ENCODE data around the gene RPH3AL. TPM values are rescaled to one million over a fixed set of nuclear protein-coding genes. Genes with fewer than 3 reads are reported as not detected.
"Not testable (repeated sequence)": the region's sequence is repeated elsewhere in the genome, so short reads cannot be mapped to it uniquely, and the experiment has no call there.

Gene RPH3AL
- total RNA-seq, 1 experiment from 2014 or later, result 3.9 TPM

DNA sequence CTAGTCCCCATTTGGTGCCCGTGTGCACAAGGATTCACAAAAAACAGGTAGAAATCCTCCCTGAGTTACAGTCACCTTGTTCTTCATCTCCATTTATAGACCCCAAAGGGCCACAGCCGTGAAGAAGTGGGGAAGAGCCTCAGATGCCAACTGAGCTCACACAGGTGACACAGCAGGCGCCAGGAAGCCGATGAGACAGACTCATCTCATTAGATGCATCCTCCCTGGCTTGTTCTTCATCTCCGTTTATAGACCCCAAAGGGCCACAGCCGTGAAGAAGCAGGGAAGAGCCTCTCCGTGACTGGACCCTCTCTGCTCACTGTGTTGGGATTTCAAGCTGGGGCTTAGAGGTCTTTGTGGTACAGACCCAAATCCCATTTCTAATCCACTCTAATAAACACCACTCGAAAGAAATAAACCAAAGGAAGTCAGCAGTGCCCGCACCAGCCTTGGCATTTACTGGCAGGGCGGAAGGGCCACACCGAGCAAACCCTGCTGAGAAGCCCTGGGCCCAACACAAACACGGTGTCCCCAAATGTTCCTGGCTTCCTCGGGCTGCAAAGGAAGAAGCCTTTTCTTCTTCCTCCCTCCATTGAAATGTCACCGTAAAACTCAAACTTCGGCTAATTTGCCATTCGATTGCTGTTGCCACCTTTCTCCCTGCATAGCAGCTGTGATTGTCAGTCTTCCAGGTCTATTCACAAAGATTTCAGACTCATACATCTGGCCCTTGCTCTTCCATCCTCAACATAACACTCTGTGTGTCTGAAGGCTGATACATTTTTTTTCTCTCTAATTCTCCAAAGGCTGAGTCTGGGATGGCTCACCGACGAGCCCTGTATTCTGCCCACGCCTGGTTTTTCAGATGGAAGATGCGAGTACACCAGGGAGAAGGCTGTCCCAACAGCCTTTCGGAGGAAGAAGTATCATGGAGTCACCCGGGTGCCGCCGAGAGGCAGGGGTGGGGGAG is 126.2 kb downstream of the RPH3AL start:
- DNase-seq (ENCODE audit: low spot score), result no peak

- no peak for DNase-seq (ENCODE audit: low spot score)
Measured at GRCh38 chr17:225551-225950, 127.1 kb downstream of the RPH3AL start.

GRCh38 chr17:224576-224975 is 128.0 kb downstream of the RPH3AL start:
- not testable (repeated sequence) for DNase-seq (ENCODE audit: low spot score)

- DNase-seq (ENCODE audit: low spot score), result no peak
Measured at GRCh38 chr17:223723-224471, 128.7 kb downstream of the RPH3AL start.

GRCh38 chr17:222172-222571 is 130.4 kb downstream of the RPH3AL start:
- DNase-seq (ENCODE audit: low spot score), result no peak

- DNase-seq (ENCODE audit: low spot score), result no peak
Measured at GRCh38 chr17:219696-220095, 132.9 kb downstream of the RPH3AL start.

GRCh38 chr17:218432-219110 is 134.0 kb downstream of the RPH3AL start:
- DNase-seq (ENCODE audit: low spot score), result no peak

DNA sequence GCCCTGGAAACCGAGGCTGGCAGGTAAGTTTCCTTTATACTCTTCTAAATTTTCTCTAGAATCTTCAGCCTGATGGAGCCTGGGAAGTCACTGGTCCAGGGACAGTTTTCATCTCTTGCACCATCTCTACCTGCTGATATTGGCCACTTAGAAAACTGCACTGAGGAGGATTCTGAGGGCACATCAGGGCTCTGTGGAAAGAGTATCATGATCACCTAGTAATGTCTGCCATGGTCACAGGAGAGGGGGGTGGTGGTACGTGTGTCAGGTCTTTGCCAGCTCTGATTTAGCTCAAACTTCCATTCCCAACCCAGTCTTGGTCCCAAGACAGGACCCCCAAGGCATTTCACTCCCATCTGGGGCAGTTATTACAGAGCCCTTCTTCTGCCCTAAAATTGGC is 136.0 kb downstream of the RPH3AL start:
- no peak for DNase-seq (ENCODE audit: low spot score)

- not testable (repeated sequence) for DNase-seq (ENCODE audit: low spot score)
Measured at GRCh38 chr17:215563-216478, 136.8 kb downstream of the RPH3AL start.

DNA sequence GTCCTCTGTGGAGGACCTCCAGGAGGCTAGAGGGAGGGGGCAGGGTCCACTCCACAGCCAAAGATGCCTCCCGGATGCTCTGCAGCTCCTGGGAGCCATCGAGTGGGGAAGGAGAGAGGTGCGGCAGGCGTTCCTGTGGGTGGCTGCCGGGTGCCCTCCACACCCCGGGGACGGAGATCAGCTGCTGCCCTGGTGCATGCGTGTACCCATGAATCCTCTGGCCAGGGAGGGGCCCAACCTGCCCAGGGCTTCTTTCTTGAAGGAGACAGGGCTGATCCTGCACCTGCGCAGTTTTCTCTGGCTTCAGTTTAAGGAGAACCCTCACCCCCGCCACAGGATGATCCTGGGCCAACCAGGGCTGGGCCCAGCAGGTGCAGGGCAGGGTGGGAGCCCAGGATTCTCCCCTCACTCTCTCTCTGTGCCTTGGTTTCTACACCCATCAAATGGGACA is 137.7 kb downstream of the RPH3AL start:
- no peak for DNase-seq (ENCODE audit: low spot score)

DNA sequence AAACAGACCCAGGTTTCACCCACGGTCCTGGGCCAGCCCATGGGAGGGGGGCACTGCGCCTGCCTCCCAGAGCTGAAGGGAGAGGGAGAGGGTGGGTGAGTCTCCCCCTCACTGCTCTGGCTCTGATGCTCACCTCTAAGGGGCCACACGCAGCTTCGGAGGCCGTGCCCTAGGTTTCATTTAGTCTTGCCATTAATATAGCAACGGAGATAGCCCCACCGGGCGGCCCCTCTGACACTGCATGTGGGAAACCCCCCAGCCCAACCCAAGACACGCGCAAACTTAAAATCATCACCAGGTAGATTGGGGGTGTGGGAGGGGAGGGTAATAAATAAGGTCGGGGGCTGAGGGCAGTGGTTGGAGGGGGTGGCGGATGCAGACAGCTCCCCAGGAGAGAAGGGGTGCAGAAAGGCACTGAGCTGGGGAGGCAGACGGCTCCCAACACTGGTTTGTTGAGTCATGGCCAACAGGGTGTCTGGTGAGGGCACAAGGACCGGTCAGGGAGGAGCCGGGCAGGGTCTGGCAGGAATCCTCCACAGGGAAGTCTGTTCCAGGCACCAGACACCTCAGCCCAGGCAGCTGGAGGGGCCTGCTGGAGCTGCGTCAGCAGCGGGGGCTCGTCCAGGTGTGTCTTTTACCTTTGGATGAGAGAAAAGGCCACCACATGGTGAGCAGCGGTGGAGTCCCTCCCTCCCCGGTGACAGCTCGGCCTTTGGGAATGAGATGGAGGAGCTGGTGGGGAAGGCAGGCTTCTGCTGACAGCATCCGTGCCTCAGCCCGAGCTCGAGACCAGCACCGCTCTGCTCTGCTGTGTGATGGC is 139.1 kb downstream of the RPH3AL start:
- no peak for DNase-seq (ENCODE audit: low spot score)

GRCh38 chr17:210402-210801 is 142.2 kb downstream of the RPH3AL start:
- DNase-seq (ENCODE audit: low spot score), result no peak

DNA sequence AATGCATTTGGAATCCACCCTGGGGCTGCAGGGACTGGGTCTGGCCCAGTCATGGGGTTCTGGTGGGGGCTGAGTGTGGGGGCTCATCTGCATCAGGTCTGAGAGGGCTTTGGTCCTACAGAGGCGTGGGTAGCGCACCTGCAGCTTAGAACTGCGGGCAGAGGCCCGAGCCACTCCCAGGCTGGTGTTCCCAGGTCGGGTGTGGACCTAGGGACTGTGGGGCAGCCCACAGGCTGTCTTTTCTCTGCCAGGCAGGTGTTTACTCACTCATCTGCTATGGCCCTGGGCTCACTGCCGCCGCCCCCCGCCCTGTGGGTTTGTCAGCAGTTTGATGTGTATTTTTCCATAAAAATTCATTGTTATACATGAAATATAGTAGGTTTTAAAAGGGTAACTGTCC is 144.2 kb downstream of the RPH3AL start:
- no peak for DNase-seq (ENCODE audit: low spot score)

DNA sequence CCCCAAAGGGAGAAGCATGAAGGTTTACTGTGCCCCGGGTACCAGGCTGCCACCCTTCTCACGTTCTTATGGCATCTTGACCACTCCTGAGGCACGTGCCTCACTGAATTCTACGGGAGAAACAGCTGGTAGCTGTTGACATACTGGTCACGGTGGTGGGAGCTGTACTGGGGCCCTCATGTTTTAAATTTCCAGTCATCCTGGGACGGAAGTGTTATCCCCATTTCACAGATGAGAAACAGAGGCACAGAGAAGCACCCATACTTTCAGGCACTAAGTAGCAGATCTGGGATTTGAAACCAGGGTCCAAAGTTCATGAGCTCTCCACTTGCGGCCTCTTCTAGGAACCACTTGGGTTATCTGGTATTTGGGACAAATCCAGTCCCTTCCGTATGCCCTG is 144.8 kb downstream of the RPH3AL start:
- no peak for DNase-seq (ENCODE audit: low spot score)

DNA sequence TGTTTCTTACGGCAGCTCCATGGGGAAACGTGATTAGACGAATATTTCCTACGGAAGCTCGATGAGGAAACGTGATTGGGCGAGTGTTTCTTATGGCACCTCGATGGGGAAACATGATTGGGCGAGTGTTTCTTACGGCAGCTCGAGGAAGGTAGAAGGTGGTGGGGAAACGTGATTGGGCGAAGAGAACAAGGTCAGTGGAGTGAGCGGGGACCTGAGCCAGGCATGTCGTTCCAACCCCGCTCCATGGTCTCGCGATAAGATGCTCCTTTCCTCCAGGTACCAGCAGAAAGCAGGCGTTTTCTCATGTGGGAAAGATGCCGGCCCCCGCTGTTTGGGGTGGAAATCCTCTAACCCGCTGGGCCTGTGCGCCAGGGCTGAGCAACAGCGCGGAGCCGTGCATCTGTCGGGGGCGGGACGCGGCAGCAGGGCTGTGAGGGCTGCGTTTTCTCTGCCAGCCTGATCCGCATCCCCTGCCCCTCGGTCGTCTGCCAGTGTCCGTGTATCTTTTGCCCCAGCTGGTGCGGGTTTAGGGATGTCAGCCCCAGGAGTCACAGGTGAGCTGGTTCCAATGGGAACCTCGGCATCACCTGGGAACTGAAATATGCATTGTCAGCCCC is 145.6 kb downstream of the RPH3AL start:
- no peak for DNase-seq (ENCODE audit: low spot score)

DNA sequence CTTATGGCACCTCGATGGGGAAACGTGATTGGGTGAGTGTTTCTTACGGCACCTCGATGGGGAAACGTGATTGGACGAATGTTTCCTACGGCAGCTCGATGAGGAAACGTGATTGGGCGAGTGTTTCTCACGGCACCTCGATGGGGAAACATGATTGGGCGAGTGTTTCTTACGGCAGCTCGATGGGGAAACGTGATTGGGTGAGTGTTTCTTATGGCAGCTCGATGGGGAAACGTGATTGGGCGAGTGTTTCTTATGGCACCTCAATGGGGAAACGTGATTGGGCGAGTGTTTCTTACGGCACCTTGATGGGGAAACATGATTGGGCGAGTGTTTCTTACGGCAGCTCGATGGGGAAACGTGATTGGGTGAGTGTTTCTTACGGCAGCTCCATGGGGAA is 146.1 kb downstream of the RPH3AL start:
- not testable (repeated sequence) for DNase-seq (ENCODE audit: low spot score)

DNA sequence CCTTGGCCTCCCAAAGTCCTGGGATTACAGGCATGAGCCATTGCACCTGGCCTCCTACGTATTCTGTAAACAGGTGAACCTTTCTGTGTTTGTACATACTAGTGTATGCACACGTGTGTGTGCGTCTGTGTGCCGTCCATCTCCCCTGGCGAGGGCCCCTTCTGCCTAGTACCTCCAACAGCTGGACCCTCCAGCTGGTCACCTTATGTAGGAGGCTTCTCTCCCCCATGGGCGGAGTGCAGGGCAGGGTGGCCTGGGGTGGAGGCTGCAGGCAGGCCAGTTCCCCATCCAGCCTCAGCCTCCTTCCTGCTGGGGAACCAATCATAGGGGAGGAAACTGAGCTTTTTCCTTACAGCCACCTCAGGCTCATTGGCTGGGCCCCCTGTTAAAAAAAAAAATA is 146.8 kb downstream of the RPH3AL start:
- no peak for DNase-seq (ENCODE audit: low spot score)

- no peak for DNase-seq (ENCODE audit: low spot score)
Measured at GRCh38 chr17:205148-205669, 147.4 kb downstream of the RPH3AL start.

DNA sequence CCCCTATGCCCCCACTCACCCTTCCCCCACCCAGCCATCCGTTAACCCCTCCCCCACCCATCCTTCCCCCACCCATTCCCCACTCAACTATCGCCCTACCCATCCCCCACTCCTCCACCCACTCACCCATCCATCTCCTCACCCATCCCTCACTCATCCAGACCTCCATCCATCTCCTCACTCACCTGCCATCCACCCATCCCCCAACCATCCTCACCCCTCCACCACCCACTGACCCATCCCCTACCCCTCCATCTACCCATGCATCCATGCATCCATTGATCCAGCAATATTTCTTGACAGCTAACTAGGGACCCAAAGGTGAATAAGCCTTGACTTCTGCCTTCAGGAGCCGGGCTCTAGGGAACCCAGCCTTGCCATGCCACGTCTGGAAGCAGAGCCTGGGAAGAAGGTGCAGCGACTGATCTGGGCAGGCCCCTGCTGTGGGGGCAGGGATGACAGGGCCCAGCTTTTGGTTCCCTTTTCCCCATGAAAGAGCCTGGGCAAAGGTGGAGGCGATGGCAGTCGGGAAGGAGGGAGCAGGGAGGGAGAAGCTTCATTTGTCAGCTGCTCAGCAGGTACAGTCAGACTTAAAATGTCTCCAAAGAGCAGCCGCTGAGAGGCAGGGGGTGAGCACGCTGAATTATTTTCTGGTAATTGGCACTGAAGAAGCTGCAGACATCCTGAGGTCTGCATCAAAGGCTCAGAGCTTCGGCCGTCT is 148.0 kb downstream of the RPH3AL start:
- DNase-seq (ENCODE audit: low spot score), result no peak
